ENCODE results near the gene KRT76. TPM values are rescaled to one million over a fixed set of nuclear protein-coding genes. Genes with fewer than 3 reads are reported as not detected.

The KRT76 gene
- total RNA-seq, 1 experiment from 2014 or later, result not detected

DNA sequence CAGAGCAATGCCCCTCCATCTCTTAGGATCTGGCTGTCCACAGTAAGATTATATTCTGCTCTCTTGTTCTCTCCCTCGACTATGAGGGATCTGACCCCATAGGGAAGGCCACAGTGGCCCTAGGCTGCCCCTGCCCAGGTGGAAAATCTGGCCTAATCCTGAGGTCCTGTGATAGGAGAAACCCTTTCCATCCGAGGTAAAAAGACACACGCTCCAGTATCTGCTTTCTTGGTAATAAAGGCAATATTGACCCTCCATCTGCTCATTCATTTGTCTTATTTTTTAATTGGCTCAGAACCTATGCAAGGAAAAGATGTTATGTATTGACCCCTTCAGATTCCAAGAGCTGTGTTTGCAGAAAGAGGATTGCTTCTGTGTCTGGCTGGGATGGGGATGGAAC, 9.7 kb downstream of the KRT76 start:
- Histone ChIP-seq H2BK20ac (ENCODE audit: low read depth, low read length, poor library complexity, severe bottlenecking) (no peak overlapping the region), H3K4me1 (ENCODE audit: insufficient read depth, low read length) (no peaks in the 10 kb centered on the region), H3K9ac (ENCODE audit: extremely low read depth, insufficient read length, low read length) (no peak overlapping the region), H3K27me3 (ENCODE audit: insufficient read depth, low read length) (no peaks in the 10 kb centered on the region), H2BK120ac (ENCODE audit: low read depth, low read length, poor library complexity, severe bottlenecking) (no peak overlapping the region), H3K14ac (ENCODE audit: insufficient read depth, low read length) (no peak overlapping the region), H2BK5ac (ENCODE audit: insufficient read length, low read length) (no peak overlapping the region), H4K91ac (ENCODE audit: insufficient read length, low read depth, low read length) (no peak overlapping the region), H4K8ac (replicated peaks; ENCODE audit: insufficient read length, low read depth, low read length) (no peak overlapping the region), H3K79me2 (ENCODE audit: insufficient read depth, low read length) (no peaks in the 10 kb centered on the region), H4K20me1 (ENCODE audit: control insufficient read depth, insufficient read depth, insufficient read length) (no peaks in the 10 kb centered on the region), H3K56ac (ENCODE audit: insufficient read length, low read depth, low read length) (no peak overlapping the region), H3K4ac (ENCODE audit: low read depth, low read length) (no peak overlapping the region), H3K27ac (ENCODE audit: insufficient read length, low read depth, low read length) (no peak overlapping the region), H3K9me3 (ENCODE audit: control insufficient read depth, low read depth, low read length) (no peaks in the 10 kb centered on the region), H3K23me2 (ENCODE audit: insufficient read length, low read depth, low read length, poor library complexity, severe bottlenecking) (no peaks in the 10 kb centered on the region), H2BK15ac (ENCODE audit: low read depth, low read length) (no peak overlapping the region), H2AK5ac (ENCODE audit: insufficient read length, low read length) (no peak overlapping the region), H2BK12ac (ENCODE audit: insufficient read length, low read depth, low read length) (no peak overlapping the region), H4K5ac (ENCODE audit: insufficient read length, low read depth, low read length) (no peak overlapping the region), H3K79me1 (ENCODE audit: insufficient read depth, low read depth, low read length, poor library complexity, severe bottlenecking) (no peaks in the 10 kb centered on the region), H2AFZ (ENCODE audit: low read length) (no peak overlapping the region), H3T11ph (ENCODE audit: low read length) (no peak overlapping the region), H3K18ac (ENCODE audit: insufficient read length, low read depth, low read length) (no peak overlapping the region), H3K4me2 (ENCODE audit: insufficient read depth, insufficient read length, low read length) (no peak overlapping the region), H3K23ac (ENCODE audit: insufficient read length, low read depth, low read length) (no peak overlapping the region)
- no CpG with 5 or more reads among the region's 3 CpGs for WGBS (ENCODE audit: extremely low coverage, insufficient read length, low lambda C conversion rate)
- H3K27me3 Mint-ChIP-seq (ENCODE audit: low read depth), result peaks cover 25% of the 10 kb centered on the region
- no peaks in the 10 kb centered on the region for H3K4me1 Mint-ChIP-seq
- TF ChIP-seq, protein P1, sequence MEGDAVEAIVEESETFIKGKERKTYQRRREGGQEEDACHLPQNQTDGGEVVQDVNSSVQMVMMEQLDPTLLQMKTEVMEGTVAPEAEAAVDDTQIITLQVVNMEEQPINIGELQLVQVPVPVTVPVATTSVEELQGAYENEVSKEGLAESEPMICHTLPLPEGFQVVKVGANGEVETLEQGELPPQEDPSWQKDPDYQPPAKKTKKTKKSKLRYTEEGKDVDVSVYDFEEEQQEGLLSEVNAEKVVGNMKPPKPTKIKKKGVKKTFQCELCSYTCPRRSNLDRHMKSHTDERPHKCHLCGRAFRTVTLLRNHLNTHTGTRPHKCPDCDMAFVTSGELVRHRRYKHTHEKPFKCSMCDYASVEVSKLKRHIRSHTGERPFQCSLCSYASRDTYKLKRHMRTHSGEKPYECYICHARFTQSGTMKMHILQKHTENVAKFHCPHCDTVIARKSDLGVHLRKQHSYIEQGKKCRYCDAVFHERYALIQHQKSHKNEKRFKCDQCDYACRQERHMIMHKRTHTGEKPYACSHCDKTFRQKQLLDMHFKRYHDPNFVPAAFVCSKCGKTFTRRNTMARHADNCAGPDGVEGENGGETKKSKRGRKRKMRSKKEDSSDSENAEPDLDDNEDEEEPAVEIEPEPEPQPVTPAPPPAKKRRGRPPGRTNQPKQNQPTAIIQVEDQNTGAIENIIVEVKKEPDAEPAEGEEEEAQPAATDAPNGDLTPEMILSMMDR (conservative IDR thresholded peaks at IDR 0.05), result no peak
- no peak overlapping the region for H3K4me3 Mint-ChIP-seq
- no peak overlapping the region for H3K27ac Mint-ChIP-seq
- H3K36me3 Mint-ChIP-seq (ENCODE audit: insufficient read depth in 1 of 3, low read depth in 3 of 3), result no peaks in the 10 kb centered on the region
- no peak for DNase-seq
- H3K9me3 Mint-ChIP-seq, result peaks cover 0 to 4% of the 10 kb centered on the region in 2 experiments; a peak in 1 of 5 replicates

Data from H9 (cell line).